NCI-H446 (cell line): Measurements from ENCODE around the gene PRKAR2B.

Source experiments
- DNase-seq, 2 experiments: peaks; one replicate each; lab custom pipeline; 2025; lab: John Stamatoyannopoulos, UW

PRKAR2B gene

DNA sequence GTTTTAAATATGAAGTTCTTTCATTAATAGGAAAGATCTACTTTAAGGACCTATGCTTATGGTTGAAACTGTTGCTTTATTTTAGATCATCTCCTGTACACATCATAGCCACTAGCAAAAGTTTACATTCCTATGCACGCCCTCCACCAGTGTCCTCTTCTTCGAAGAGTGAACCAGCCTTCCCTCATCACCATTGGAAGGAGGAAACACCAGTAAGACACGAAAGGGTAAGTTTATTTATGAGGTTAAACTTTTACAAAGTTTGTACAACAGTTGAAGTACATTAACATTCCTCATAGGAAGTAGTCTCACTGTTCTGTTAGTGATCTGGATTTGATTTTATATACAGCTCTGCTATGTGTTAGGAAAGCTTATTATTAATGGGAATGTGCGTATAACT, 141.2 kb downstream of the PRKAR2B start:
- DNase-seq: no peak

DNA sequence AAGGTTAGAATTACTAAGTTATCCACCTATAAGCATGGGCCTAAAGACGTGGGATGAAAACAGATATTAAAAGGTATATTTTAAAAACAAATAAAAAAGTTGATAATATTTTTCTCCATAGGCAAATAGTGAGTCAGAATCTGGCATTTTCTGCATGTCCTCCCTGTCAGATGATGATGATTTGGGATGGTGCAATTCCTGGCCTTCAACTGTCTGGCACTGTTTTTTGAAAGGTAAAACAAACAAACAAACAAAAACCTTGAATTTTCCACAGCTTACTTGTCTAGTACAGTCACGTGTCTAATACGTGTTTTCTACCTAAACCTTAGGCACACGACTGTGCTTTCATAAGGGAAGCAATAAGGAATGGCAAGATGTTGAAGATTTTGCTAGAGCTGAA, 141.7 kb downstream of the PRKAR2B start:
- DNase-seq: no peak

DNA sequence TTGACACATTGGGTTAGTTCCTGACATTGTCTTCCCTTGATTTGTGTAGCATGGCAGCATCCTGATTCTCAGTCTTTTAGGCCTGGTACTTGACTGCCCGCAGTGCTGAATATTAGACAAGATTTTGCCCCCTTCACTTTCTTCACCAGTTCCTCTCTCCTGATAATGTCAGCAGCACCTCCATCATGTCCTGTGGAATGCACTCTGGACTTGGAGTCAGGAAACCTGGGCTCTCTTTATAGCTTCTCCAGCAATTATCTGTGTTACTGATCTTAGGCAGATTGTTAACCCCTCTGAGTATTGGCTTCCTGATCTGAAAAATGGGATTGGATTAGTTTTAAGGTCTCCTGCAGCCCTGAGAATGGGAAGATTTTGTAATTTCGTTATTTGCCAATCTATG, 143.3 kb downstream of the PRKAR2B start:
- no peak for DNase-seq

DNA sequence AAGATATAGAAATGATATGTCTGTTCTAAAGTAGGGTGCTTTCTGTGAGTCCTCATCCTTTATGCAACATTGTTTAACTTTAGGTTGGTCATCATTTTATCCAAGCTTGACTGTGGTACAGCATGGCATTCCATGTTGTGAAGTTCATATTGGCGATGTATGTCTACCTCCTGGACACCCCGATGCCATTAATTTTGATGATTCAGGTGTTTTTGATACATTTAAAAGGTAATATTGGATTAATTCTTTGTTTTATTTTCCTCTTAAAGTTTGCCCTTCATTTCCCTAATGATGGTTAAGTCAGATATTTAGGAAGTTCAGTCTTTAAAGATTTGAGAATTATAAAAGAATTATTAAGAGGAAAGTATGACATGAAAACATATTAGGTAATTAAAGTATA, 145.6 kb downstream of the PRKAR2B start:
- DNase-seq: no peak

DNA sequence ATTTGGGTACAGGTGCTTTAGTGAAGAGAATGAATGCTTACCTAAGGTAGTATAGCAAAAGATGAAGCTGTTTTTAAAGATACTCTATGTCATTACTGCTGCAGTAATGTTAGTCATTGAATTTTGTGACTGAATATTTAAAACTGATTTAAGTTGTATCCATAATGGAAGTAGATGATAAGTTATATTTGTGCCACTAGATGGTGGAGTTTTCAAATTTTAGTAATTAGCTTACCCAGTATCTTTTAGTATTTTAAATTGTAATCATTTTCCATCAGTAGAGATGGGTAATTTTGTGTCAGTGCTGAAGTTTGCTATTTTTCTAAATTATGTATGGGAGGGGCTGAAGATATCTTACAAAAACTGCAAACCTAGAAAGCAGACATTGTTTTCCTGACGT, 149.5 kb downstream of the PRKAR2B start:
- DNase-seq: no peak

DNA sequence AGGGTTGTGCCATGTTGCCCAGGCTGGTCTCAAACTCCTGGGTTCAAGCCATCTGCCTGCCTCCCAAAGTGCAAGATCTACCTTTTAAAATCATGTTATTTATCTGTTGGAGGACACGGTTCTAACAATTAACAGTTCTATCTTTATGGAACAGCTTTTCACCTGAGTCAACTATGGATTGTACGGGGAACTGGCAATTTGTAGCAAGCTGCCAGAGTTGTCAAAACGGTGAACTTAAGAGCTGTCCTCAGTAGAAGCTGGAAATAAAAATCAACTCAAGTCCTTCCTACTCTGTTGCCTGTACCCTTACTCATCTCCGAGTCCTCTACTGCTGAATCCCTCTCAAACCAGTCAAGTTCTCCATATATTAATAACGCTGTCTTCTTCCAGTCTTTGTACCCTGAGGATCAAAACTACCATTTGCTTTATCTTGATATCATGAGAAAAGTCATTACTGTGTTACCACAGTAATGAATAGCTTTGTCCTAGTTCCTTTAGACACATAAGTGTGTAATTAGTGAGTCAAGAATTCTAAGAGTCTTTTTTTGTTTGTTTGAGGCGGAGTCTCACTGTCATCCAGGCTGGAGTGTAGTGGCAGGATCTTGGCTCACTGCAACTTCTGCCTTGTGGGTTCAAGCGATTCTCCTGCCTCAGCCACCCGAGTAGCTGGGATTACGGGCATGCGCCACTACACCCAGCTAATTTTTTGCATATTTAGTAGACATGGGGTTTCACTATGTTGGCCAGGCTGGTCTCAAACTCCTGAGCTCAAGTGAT, 152.5 kb downstream of the PRKAR2B start:
- DNase-seq: no peak

DNA sequence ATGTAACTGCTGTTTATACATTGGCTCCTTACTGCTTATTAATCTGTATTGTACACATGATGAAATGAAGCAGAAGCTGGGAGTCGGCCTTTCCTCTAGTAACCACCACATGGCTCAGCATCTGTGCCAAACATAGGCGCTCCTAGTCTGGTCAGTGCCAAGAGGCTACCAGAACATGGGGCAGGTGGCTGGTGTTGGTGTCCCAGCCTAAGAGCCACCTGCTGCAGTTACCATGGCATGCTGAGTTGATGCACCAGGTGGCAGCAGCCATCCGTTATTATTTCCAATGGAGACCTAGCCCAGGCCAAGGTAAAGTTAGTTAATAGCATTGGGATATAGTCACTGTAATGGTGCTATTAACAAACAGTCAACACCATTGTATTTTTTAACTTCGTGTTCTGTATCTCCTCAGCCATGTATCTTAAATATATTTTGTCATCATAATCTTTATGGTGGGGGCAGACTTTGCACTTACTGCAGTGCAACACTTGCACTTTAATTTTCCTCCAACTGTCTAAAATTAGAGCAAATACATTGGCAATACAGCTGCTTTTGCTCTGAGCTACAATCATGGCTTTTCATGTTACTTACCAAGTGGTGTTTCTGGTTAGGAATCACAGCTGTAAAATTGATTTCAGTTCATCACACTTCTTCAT, 157.4 kb downstream of the PRKAR2B start:
- peak; percentile 33 to 83 for DNase-seq

DNA sequence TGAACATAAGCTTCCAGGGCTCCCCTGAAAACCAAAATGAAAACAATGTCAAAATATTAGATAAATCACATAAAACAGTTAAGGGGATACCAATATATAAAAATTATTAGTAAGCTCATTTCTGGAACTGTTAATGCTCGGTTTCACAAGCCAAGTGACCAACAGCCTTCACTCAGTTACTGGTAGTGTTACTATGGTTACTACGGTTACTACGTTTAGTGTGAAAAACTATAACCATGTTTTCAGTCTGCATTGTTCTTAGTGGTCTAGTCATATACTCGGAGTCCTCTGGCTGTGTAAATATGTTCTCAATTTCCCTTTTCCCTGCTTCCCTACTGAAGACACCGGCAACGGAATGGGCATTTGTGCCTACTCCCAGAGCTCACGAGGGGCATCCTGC, 159.1 kb downstream of the PRKAR2B start:
- no peak for DNase-seq

DNA sequence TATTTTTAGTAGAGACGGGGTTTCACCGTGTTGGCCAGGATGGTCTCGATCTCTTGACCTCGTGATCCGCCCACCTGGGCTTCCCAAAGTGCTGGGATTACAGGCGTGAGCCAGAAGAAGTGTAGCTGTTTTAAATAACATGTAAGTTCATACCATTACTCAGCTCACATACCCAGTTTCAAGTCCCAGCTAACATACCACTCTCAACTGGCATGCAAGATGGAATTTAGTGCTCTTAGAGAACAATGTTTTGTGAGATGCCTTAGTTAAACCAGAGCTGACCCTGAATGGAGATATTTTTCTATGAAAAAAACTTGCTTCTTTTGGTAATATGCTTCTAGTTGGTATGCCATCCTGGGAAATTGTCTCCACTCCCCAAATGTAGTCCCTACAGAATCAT, 161.6 kb downstream of the PRKAR2B start:
- DNase-seq: no peak

DNA sequence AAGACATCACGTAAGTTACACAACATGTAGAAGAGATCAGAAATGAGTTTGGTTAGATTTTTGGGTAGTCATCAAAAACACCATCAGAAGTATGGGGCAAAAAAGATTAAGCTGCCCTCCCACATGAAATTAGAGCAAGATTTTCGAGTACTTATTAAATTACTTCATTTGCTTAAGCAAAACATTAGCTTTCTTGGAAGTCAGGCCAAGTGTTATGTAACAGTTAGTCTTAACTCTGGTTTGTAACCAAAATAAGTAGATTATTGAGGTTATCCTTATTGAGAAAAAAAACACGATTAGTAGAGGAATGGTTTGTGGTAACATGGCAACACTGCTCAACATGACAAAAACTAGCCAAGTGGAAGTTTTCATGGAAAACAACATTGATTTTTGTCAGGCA, 162.2 kb downstream of the PRKAR2B start:
- no peak for DNase-seq

DNA sequence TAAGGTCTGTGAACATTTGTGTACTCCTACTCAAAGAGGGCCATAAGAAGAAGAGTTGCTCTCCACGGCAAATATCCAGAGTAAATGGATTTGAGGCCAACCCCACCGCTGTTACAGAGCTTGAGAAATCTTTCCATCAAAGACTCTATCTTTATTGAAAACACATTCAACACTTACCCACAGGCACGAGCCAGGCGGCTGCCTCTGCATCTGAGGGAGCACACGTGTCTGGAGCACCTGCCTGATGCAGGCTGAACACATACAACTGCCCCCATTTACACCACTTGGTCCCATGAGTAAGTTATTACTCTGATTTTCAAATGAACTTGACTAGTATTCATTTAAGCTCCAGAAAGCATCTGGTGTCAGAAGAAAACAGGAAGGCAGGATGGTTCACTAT, 163.0 kb downstream of the PRKAR2B start:
- no peak for DNase-seq

DNA sequence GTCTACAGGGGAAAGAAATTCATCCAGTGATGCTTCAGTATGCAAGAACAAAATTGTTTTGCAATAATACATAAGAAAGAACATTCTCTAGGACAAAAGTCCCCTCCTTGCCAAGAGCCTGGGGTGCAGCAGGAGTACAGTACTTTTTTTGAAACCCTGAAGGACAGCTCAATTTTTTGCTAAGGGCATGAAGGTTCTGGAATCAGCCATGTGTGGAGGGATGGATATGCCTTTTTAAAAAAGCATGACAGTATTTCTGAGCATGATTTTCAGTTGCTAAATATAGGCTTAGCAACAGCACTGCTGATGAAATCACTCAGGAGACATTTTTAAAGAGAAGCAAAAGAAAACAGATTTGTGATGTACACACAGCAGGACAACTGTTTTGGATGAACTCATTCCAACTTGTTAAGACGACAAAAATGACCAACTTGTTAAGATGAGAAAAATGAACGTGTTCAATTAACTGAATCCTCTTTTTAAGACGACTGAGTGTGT, 163.6 kb downstream of the PRKAR2B start:
- DNase-seq: no peak

DNA sequence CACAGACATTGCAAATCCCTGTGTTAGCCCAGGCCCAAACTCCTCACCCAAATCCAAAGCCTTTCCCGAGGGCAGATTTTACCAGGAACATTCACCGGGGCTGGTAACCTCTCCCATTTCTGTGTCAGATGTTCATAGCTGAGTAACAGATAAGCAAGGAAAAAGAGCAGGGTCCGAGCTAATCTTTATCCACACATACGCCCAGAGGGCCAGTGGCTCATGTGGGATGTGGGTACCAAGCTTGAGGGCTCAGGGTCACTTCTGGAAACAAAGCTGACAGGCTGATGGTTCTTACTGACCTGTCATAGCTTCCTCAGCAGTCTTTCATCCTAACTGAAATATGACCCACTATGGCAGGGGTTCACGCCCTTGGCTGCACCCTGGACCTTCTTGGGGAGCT, 164.1 kb downstream of the PRKAR2B start:
- DNase-seq: no peak

DNA sequence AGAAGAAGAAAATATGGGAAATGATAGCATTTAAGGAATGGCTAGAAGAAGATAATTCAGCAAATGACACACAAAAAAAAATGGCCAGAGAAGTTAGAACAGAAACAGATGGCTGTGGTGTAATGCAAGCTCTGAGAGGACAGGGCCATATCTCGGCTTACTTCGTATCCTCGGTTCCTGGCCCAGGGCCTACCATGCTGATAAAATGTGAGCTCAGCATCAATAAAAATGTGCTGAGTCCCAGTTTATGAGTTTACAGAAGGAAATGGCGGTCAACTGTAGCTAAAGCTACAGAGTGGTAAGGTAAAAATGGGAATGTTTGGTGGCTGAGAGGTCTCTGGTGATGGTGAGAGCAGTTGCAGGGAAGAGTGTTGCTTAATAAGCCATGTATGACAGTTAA, 165.1 kb downstream of the PRKAR2B start:
- no peak for DNase-seq

DNA sequence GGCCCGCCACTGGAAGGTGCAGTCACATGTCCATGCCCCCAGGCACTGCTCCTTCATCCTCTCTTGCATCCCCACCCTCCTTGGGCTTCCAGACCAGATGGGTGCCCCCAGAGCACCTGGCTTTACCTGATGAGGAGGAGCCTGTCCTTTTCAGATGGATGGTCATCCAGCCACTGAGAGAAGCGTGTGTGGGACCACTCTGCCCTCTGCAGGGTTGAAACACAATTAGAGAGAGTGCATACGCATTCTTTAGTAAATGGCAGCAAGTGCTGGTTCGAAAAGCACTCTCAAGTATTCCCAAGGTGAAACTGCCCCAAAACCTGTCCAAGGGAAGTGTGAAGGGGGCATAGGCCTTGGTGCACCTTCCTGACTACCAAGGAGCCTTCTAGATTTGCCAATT, 165.9 kb downstream of the PRKAR2B start:
- DNase-seq: no peak
